ENCODE data around the gene AGTPBP1. TPM values are rescaled to one million over a fixed set of nuclear protein-coding genes. Genes with fewer than 3 reads are reported as not detected.

AGTPBP1 gene
- total and polyA plus RNA-seq, 2 of the 8 experiments (the other 6 are each of a cell fraction or from before 2014, with no cell fraction given) = 13.4 to 65.2 TPM

DNA sequence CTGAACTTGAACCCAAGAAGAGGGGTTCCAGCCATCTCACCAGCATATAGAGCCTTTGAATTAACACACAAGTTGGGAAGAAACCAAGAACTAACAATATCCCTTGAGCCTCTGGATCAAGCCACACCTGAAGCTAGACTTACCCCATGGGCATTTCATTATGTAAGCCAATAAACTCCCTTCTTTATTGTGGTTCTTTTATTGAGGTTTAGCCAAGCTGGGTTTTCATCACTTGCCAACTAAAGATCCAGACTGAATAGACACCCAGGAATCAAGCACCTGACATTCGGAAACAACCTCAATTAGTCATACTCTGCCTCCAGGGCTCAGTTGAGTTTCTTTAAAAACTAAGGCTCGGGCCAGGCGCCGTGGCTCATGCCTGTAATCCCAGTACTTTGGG, 226.7 kb downstream of the AGTPBP1 start (continued):
- TF ChIP-seq, protein P1, sequence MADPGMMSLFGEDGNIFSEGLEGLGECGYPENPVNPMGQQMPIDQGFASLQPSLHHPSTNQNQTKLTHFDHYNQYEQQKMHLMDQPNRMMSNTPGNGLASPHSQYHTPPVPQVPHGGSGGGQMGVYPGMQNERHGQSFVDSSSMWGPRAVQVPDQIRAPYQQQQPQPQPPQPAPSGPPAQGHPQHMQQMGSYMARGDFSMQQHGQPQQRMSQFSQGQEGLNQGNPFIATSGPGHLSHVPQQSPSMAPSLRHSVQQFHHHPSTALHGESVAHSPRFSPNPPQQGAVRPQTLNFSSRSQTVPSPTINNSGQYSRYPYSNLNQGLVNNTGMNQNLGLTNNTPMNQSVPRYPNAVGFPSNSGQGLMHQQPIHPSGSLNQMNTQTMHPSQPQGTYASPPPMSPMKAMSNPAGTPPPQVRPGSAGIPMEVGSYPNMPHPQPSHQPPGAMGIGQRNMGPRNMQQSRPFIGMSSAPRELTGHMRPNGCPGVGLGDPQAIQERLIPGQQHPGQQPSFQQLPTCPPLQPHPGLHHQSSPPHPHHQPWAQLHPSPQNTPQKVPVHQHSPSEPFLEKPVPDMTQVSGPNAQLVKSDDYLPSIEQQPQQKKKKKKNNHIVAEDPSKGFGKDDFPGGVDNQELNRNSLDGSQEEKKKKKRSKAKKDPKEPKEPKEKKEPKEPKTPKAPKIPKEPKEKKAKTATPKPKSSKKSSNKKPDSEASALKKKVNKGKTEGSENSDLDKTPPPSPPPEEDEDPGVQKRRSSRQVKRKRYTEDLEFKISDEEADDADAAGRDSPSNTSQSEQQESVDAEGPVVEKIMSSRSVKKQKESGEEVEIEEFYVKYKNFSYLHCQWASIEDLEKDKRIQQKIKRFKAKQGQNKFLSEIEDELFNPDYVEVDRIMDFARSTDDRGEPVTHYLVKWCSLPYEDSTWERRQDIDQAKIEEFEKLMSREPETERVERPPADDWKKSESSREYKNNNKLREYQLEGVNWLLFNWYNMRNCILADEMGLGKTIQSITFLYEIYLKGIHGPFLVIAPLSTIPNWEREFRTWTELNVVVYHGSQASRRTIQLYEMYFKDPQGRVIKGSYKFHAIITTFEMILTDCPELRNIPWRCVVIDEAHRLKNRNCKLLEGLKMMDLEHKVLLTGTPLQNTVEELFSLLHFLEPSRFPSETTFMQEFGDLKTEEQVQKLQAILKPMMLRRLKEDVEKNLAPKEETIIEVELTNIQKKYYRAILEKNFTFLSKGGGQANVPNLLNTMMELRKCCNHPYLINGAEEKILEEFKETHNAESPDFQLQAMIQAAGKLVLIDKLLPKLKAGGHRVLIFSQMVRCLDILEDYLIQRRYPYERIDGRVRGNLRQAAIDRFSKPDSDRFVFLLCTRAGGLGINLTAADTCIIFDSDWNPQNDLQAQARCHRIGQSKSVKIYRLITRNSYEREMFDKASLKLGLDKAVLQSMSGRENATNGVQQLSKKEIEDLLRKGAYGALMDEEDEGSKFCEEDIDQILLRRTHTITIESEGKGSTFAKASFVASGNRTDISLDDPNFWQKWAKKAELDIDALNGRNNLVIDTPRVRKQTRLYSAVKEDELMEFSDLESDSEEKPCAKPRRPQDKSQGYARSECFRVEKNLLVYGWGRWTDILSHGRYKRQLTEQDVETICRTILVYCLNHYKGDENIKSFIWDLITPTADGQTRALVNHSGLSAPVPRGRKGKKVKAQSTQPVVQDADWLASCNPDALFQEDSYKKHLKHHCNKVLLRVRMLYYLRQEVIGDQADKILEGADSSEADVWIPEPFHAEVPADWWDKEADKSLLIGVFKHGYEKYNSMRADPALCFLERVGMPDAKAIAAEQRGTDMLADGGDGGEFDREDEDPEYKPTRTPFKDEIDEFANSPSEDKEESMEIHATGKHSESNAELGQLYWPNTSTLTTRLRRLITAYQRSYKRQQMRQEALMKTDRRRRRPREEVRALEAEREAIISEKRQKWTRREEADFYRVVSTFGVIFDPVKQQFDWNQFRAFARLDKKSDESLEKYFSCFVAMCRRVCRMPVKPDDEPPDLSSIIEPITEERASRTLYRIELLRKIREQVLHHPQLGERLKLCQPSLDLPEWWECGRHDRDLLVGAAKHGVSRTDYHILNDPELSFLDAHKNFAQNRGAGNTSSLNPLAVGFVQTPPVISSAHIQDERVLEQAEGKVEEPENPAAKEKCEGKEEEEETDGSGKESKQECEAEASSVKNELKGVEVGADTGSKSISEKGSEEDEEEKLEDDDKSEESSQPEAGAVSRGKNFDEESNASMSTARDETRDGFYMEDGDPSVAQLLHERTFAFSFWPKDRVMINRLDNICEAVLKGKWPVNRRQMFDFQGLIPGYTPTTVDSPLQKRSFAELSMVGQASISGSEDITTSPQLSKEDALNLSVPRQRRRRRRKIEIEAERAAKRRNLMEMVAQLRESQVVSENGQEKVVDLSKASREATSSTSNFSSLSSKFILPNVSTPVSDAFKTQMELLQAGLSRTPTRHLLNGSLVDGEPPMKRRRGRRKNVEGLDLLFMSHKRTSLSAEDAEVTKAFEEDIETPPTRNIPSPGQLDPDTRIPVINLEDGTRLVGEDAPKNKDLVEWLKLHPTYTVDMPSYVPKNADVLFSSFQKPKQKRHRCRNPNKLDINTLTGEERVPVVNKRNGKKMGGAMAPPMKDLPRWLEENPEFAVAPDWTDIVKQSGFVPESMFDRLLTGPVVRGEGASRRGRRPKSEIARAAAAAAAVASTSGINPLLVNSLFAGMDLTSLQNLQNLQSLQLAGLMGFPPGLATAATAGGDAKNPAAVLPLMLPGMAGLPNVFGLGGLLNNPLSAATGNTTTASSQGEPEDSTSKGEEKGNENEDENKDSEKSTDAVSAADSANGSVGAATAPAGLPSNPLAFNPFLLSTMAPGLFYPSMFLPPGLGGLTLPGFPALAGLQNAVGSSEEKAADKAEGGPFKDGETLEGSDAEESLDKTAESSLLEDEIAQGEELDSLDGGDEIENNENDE (IDR thresholded peaks at IDR 0.05; ENCODE audit: insufficient replicate concordance, low read length) = no peak
- no peak for TF ChIP-seq HDAC2 (IDR thresholded peaks at IDR 0.05; ENCODE audit: borderline replicate concordance in 1 of 2, low read depth in 2 of 2, low read length in 2 of 2)

Data from H1 (cell line).